HCT116 (cell line): Measurements from ENCODE around the gene TRIM72.

Experiments
- CTCF ChIP-seq, 3 experiments: fragments of 200-600 bp in 1 of 3; sonication (generic) in 1 of 3; IDR thresholded peaks in 2 of 3; conservative IDR thresholded peaks in 1 of 3; 2 replicates each; pipeline ENCODE4 v1.5.1; 2012 to 2017; ENCODE audit warnings: low read depth in 2 of 3, low read length in 2 of 3, antibody characterized with exemption in 1 of 3, borderline replicate concordance in 1 of 3, control low read depth in 1 of 3, mild to moderate bottlenecking in 1 of 3, mixed read lengths in 1 of 3, mixed run types in 1 of 3, moderate library complexity in 1 of 3; ENCODE audit not compliant: insufficient read depth in 1 of 3
- ELF1 ChIP-seq: IDR thresholded peaks from 2 replicates; pipeline ENCODE4 v1.6.1; 2012; ENCODE audit warnings: low read depth, borderline replicate concordance
- EZH2 ChIP-seq: fragments of 200-600 bp; sonication (generic); IDR thresholded peaks from 2 replicates; pipeline ENCODE4 v1.6.1; 2017; ENCODE audit warnings: antibody characterized with exemption, mixed run types
- EZH2phosphoT487 ChIP-seq: fragments of 200-600 bp; IDR thresholded peaks from 2 replicates; pipeline ENCODE4 v1.6.1; 2018; ENCODE audit warnings: antibody characterized with exemption, borderline replicate concordance
- FOSL1 ChIP-seq: IDR thresholded peaks from 2 replicates; pipeline ENCODE4 v1.6.1; 2012; ENCODE audit warnings: low read depth
- JUND ChIP-seq: IDR thresholded peaks from 2 replicates; pipeline ENCODE4 v1.6.1; 2012
- MAX ChIP-seq: IDR thresholded peaks from 2 replicates; pipeline ENCODE4 v1.6.1; 2012
- POLR2A ChIP-seq: IDR thresholded peaks from 2 replicates; pipeline ENCODE4 v1.7.0; 2011; ENCODE audit warnings: borderline replicate concordance; ENCODE audit not compliant: insufficient read depth, insufficient read length; ENCODE audit errors: extremely low read depth
- SIN3A ChIP-seq: IDR thresholded peaks from 2 replicates; pipeline ENCODE4 v1.6.1; 2012; ENCODE audit warnings: low read depth
- SP1 ChIP-seq: IDR thresholded peaks from 2 replicates; pipeline ENCODE4 v1.6.1; 2012; ENCODE audit warnings: low read depth
- ZFX ChIP-seq: fragments of 450-650 bp; IDR thresholded peaks from 2 replicates; pipeline ENCODE4 v1.6.1; 2017

- TF ChIP-seq CTCF (IDR thresholded peaks at IDR 0.05 in 2 of 3, conservative IDR thresholded peaks at IDR 0.05 in 1 of 3; ENCODE audit: borderline replicate concordance in 1 of 3, insufficient read depth in 1 of 3, low read depth in 2 of 3, low read length in 2 of 3) = no peak
- no peak for TF ChIP-seq ELF1
- TF ChIP-seq POLR2A = no peak
- no peak for TF ChIP-seq SIN3A
- TF ChIP-seq EZH2 = no peak
- no peak for TF ChIP-seq EZH2phosphoT487
- no peak for TF ChIP-seq JUND
- no peak for TF ChIP-seq SP1
- no peak for TF ChIP-seq FOSL1
- TF ChIP-seq ZFX = no peak
- TF ChIP-seq MAX = no peak
These were observed 20.9 kb upstream of the TRIM72 start for GRCh38 chr16:31192856-31193642.
